22Rv1 (cell line): ENCODE measurements around the gene CSTF3.

Source experiments
- H3K27ac ChIP-seq: fragments of 450-650 bp; 2 replicates; pipeline ENCODE4 v1.5.1; 2017
- CTCF ChIP-seq: fragments of 450-650 bp; IDR thresholded peaks from 2 replicates; pipeline ENCODE4 v1.5.1; 2017; ENCODE audit warnings: mild to moderate bottlenecking
- ZFX ChIP-seq: fragments of 450-650 bp; IDR thresholded peaks from 2 replicates; pipeline ENCODE4 v1.6.1; 2017; ENCODE audit warnings: antibody characterized with exemption, borderline replicate concordance

Gene CSTF3

GRCh38 chr11:33040033-33040861, 121.0 kb downstream of the CSTF3 start:
- peak overlapping the region; percentile 95 for H3K27ac ChIP-seq
- TF ChIP-seq CTCF (no peak), ZFX (no peak)

DNA sequence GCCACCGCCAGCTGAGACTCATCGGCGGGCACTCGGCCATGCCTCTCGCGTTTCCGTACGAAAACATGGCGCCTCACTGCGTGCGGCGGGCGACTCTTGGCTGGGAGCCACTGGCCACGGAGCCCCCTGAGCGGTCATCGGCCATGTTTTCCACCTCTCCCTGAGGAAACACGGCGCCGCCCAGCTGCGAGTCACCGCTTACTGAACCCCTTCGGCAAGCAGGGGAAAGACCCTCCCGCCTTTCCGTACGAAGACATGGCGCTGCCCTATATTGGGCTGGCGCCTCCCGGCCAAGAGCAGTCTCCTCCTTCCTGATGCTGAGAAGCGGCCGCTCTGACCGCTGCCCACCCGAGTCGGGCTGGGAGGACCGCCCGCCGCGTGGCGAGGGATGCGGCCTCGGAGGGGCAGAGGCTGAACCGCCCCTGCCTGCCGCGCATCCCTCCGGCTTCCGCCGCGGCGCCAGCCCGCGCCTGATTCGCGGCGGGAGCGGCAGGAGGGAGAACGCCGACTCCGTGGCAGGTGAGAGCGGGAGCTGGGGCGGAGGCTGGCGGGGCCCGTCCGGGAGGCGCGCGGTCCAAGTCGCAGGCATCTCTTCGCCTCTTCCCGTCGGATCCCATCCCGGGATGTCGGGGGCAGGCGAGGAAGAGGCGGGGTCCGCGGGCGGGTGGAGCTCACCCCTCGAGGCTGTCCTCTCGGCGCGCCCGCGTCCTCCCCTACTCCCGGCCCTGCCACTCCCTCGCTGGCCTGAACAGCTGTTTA, 121.8 kb downstream of the CSTF3 start, which contains the start of gene TCP11L1:
Gene TCP11L1, plus strand, starts transcription at position 299 of the 759 bp plus-strand sequence. CDS start 4,202 bp downstream, outside the sequence.
- TF ChIP-seq ZFX (no peak), CTCF (peak; percentile 3; the same call in 1 of the 2 replicates)
- peak within 1 kb of the TSS; percentile 95 for H3K27ac ChIP-seq

DNA sequence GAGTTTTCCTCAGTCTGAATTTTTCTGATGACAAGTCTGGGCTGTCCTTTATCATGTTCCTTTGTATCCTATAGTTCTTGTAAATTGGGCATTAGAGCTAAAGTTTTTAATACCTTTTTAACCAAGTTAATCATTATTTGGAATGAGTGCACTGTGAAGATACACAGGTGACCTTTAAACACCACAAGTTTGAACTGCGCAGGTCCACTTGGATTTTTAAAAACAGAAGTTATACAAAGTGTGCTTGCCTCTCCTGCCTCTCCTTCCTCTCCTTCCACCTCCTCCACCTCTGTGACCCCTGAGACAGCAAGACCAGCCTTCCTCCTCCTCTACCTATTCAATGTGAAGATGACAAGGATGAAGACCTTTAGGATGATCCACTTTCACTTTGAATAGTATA, 126.3 kb downstream of the CSTF3 start:
- TF ChIP-seq ZFX (no peak), CTCF (no peak)

More for the DNA sequence above, 126.3 kb downstream of the CSTF3 start:
- no peak overlapping the region for H3K27ac ChIP-seq
